Panc1 (cell line): ENCODE data around the gene C19orf25.

Source experiments
- TF ChIP-seq, protein P1 (sequence below): fragments of 450-650 bp; IDR thresholded peaks from 2 replicates; pipeline ENCODE4 v1.5.1; 2017; ENCODE audit warnings: mild to moderate bottlenecking
- TF ChIP-seq, protein P2 (sequence below), 2 experiments: IDR thresholded peaks; 2 replicates each; pipeline ENCODE4 v1.6.1; 2011 to 2012; ENCODE audit warnings: low read depth in 2 of 2, control low read depth in 1 of 2, low read length in 1 of 2, mild to moderate bottlenecking in 1 of 2, moderate library complexity in 1 of 2; ENCODE audit not compliant: insufficient read depth in 1 of 2

GRCh38 chr19:1450735-1451731, 28.0 kb downstream of the C19orf25 start:
- TF ChIP-seq, protein P1, sequence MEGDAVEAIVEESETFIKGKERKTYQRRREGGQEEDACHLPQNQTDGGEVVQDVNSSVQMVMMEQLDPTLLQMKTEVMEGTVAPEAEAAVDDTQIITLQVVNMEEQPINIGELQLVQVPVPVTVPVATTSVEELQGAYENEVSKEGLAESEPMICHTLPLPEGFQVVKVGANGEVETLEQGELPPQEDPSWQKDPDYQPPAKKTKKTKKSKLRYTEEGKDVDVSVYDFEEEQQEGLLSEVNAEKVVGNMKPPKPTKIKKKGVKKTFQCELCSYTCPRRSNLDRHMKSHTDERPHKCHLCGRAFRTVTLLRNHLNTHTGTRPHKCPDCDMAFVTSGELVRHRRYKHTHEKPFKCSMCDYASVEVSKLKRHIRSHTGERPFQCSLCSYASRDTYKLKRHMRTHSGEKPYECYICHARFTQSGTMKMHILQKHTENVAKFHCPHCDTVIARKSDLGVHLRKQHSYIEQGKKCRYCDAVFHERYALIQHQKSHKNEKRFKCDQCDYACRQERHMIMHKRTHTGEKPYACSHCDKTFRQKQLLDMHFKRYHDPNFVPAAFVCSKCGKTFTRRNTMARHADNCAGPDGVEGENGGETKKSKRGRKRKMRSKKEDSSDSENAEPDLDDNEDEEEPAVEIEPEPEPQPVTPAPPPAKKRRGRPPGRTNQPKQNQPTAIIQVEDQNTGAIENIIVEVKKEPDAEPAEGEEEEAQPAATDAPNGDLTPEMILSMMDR = no peak
- TF ChIP-seq, protein P2, sequence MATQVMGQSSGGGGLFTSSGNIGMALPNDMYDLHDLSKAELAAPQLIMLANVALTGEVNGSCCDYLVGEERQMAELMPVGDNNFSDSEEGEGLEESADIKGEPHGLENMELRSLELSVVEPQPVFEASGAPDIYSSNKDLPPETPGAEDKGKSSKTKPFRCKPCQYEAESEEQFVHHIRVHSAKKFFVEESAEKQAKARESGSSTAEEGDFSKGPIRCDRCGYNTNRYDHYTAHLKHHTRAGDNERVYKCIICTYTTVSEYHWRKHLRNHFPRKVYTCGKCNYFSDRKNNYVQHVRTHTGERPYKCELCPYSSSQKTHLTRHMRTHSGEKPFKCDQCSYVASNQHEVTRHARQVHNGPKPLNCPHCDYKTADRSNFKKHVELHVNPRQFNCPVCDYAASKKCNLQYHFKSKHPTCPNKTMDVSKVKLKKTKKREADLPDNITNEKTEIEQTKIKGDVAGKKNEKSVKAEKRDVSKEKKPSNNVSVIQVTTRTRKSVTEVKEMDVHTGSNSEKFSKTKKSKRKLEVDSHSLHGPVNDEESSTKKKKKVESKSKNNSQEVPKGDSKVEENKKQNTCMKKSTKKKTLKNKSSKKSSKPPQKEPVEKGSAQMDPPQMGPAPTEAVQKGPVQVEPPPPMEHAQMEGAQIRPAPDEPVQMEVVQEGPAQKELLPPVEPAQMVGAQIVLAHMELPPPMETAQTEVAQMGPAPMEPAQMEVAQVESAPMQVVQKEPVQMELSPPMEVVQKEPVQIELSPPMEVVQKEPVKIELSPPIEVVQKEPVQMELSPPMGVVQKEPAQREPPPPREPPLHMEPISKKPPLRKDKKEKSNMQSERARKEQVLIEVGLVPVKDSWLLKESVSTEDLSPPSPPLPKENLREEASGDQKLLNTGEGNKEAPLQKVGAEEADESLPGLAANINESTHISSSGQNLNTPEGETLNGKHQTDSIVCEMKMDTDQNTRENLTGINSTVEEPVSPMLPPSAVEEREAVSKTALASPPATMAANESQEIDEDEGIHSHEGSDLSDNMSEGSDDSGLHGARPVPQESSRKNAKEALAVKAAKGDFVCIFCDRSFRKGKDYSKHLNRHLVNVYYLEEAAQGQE (IDR thresholded peaks at IDR 0.05; ENCODE audit: insufficient read depth in 1 of 2, low read depth in 2 of 2, low read length in 1 of 2) = no peak
